A673 (cell line): ENCODE data around the gene RGS7.

Experiments
- CTCF ChIP-seq: fragments of 300-800, 200-600 bp; sonication (generic); conservative IDR thresholded peaks from 2 replicates; pipeline ENCODE4 v1.5.1; 2017; ENCODE audit warnings: low read depth, mild to moderate bottlenecking, antibody characterized with exemption, low read length, moderate library complexity, mixed read lengths
- EZH2 ChIP-seq: fragments of 200-600 bp; sonication (generic); IDR thresholded peaks from 2 replicates; pipeline ENCODE4 v1.6.1; 2017; ENCODE audit warnings: borderline replicate concordance, low read depth, mild to moderate bottlenecking, mixed read lengths, antibody characterized with exemption, low read length; ENCODE audit not compliant: poor library complexity, severe bottlenecking

DNA sequence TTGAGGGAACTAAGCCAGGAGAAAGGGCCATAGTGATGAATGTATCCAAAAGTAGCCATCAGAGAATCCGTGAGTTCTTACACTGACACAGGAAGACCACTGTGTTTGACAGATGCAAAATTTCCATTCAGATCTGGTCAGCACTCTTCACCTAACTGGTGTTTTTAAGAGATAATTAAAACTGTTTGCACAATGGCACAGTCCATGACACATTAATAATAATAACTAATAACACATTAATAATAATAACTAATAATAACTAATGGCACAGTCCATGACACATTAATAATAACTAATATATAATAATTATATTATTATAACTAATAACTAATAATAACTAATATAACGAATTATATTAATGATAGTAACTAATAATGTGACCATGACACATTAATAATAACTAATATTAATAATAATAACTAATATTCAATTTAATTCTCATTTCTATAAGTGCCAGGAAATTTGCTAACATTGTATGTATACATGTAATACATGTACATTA is 195.8 kb downstream of the RGS7 start:
- TF ChIP-seq CTCF = no peak
- TF ChIP-seq EZH2 = no peak
